ENCODE data around the gene HYAL1. TPM values are rescaled to one million over a fixed set of nuclear protein-coding genes. Genes with fewer than 3 reads are reported as not detected.
"Not testable (repeated sequence)": the region's sequence is repeated elsewhere in the genome, so short reads cannot be mapped to it uniquely, and the experiment has no call there.

HYAL1 gene
- polyA plus RNA-seq, 3 donors = 6.1 to 9.4 (median 7.7) TPM

- DNase-seq = no peak
Measured at GRCh38 chr3:50275141-50275995, 28.0 kb downstream of the HYAL1 start.

- no peak for DNase-seq
Measured at GRCh38 chr3:50274371-50275104, 28.8 kb downstream of the HYAL1 start.

GRCh38 chr3:50273689-50274065 is 29.7 kb downstream of the HYAL1 start:
- DNase-seq = no peak

GRCh38 chr3:50272911-50273688 is 30.3 kb downstream of the HYAL1 start:
- DNase-seq = peak; percentile 78

GRCh38 chr3:50272538-50272910 is 30.9 kb downstream of the HYAL1 start:
- DNase-seq = not testable (repeated sequence)

GRCh38 chr3:50271314-50271936 is 31.9 kb downstream of the HYAL1 start:
- no peak for DNase-seq

- DNase-seq = no peak
Measured at GRCh38 chr3:50270422-50271224, 32.8 kb downstream of the HYAL1 start.

GRCh38 chr3:50269977-50270413 is 33.4 kb downstream of the HYAL1 start:
- no peak for DNase-seq

- no peak for DNase-seq
Measured at GRCh38 chr3:50269460-50269859, 33.9 kb downstream of the HYAL1 start.

- DNase-seq = peak; percentile 72
Measured at GRCh38 chr3:50268703-50269451, 34.5 kb downstream of the HYAL1 start, which contains the start of gene SEMA3B. Gene SEMA3B, plus strand, starts transcription at chr3:50269147. Its CDS starts 94 bp downstream, at chr3:50269241.

GRCh38 chr3:50268276-50268675 is 35.1 kb downstream of the HYAL1 start:
- no peak for DNase-seq

- peak; percentile 73 for DNase-seq
Measured at GRCh38 chr3:50267280-50267913, 36.0 kb downstream of the HYAL1 start.

GRCh38 chr3:50266836-50267235 is 36.5 kb downstream of the HYAL1 start:
- DNase-seq = no peak

GRCh38 chr3:50266017-50266416 is 37.4 kb downstream of the HYAL1 start:
- no peak for DNase-seq

GRCh38 chr3:50265571-50265970 is 37.8 kb downstream of the HYAL1 start:
- no peak for DNase-seq

GRCh38 chr3:50264964-50265485 is 38.3 kb downstream of the HYAL1 start:
- no peak for DNase-seq

- DNase-seq = peak; percentile 98
Measured at GRCh38 chr3:50264383-50264963, 38.9 kb downstream of the HYAL1 start.

GRCh38 chr3:50263478-50264382 is 39.6 kb downstream of the HYAL1 start:
- no peak for DNase-seq

All from renal pelvis (tissue), 4 donors.